Measurements from ENCODE around the gene TAPBP.
"Not testable (repeated sequence)": the region's sequence is repeated elsewhere in the genome, so short reads cannot be mapped to it uniquely, and the experiment has no call there.

GRCh38 chr6:33343606-33343952 is 29.7 kb upstream of the TAPBP start:
- not testable (repeated sequence) for TF ChIP-seq CTCF (IDR thresholded peaks at IDR 0.05); POLR2AphosphoS5 (IDR thresholded peaks at IDR 0.05); POLR2A (IDR thresholded peaks at IDR 0.05; ENCODE audit: low read depth); EP300 (IDR thresholded peaks at IDR 0.05)
